Stimulated activated CD4-positive, alpha-beta T cell treated with anti-CD3 and anti-CD28 coated beads, Interleukin-4, amount 100 ng/mL, for 4 hours (primary cell): ENCODE results near the gene B4GALNT4.
"Not testable (repeated sequence)": the region's sequence is repeated elsewhere in the genome, so short reads cannot be mapped to it uniquely, and the experiment has no call there.

Experiments used
- DNase-seq, 2 experiments: peaks; one replicate each; pipeline ENCODE4 v3.0.0-alpha.2; 2020

Gene B4GALNT4

GRCh38 chr11:394034-394857, 24.9 kb downstream of the B4GALNT4 start, which contains the start of gene PKP3:
TSS of gene PKP3 (plus strand) at chr11:394209. CDS start at chr11:394293, 84 bp downstream.
- no peak for DNase-seq

GRCh38 chr11:394858-395655, 25.8 kb downstream of the B4GALNT4 start:
- DNase-seq: no peak

GRCh38 chr11:395866-396265, 26.6 kb downstream of the B4GALNT4 start:
- DNase-seq: no peak

GRCh38 chr11:396511-396947, 27.2 kb downstream of the B4GALNT4 start:
- DNase-seq: no peak

- no peak for DNase-seq
Observed at GRCh38 chr11:396948-397548, 27.7 kb downstream of the B4GALNT4 start.

GRCh38 chr11:398826-399225, 29.5 kb downstream of the B4GALNT4 start:
- no peak for DNase-seq

GRCh38 chr11:399731-400211, 30.5 kb downstream of the B4GALNT4 start:
- DNase-seq: no peak

GRCh38 chr11:400241-400689, 31.0 kb downstream of the B4GALNT4 start:
- no peak for DNase-seq

GRCh38 chr11:401196-401595, 31.9 kb downstream of the B4GALNT4 start:
- not testable (repeated sequence) for DNase-seq

GRCh38 chr11:403021-403760, 33.9 kb downstream of the B4GALNT4 start:
- DNase-seq: no peak

GRCh38 chr11:403761-404431, 34.6 kb downstream of the B4GALNT4 start:
- no peak for DNase-seq

GRCh38 chr11:404551-405264, 35.4 kb downstream of the B4GALNT4 start:
- DNase-seq: no peak

- DNase-seq: no peak
Observed at GRCh38 chr11:405323-405953, 36.1 kb downstream of the B4GALNT4 start.

- no peak for DNase-seq
Observed at GRCh38 chr11:405954-406795, 36.9 kb downstream of the B4GALNT4 start.

- peak; percentile 85 to 88 for DNase-seq
Observed at GRCh38 chr11:406796-407650, 37.7 kb downstream of the B4GALNT4 start.

GRCh38 chr11:407651-408123, 38.4 kb downstream of the B4GALNT4 start:
- no peak for DNase-seq

- DNase-seq: no peak
Observed at GRCh38 chr11:408154-409007, 39.1 kb downstream of the B4GALNT4 start.
